ENCODE results near the gene PLAAT5.
A peak's percentile ranks its signal among the peaks of the same experiment; 100 is the strongest.
"Not testable (repeated sequence)": the region's sequence is repeated elsewhere in the genome, so short reads cannot be mapped to it uniquely, and the experiment has no call there.

Gene PLAAT5

DNA sequence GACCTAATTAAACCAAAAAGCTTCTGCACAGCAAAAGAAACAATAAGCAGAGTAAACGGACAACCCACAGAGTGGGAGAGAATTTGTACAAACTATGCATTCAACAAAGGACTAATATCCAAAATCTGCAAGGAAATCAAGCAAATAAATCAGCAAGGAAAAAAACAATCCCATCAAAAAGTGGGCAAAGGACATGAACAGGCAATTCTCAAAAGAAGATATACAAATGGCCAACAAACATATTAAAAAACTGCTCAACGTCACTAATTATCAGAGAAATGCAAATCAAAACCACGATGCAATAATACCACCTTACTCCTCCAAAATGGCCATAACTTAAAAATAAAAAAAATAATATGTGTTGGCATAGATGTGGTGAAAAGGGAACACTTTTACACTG, 5.2 kb downstream of the PLAAT5 start:
- FAIRE-seq (no peak), DNase-seq (ENCODE audit: low spot score) (no peak)

GRCh38 chr11:63480039-63480438, 10.9 kb downstream of the PLAAT5 start:
- FAIRE-seq (no peak), DNase-seq (ENCODE audit: low spot score) (no peak)

- FAIRE-seq = peak; percentile 26
- peak; percentile 56 for DNase-seq (ENCODE audit: low spot score)
These were observed 12.1 kb downstream of the PLAAT5 start for GRCh38 chr11:63478896-63479295.

DNA sequence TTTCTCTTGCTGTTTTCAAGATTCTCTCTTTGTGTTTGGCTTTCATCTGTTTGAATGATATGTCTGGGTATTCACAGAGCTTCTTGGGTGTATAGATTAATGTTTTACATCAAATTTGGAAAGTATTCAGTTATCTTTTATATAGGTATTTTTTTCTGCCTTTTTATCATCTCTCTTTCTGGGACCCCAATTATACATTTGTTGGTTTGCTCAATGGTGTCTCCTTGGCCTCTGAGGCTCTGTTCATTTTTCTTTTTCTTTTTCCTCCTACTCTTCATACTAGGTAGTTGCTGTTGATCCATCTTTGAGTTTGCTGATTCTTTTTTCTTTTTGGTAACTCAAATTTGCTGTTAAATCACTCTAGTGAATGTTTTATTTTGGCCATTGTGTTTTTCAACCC, 14.3 kb downstream of the PLAAT5 start:
- DNase-seq (ENCODE audit: low spot score) (no peak), FAIRE-seq (no peak)

DNA sequence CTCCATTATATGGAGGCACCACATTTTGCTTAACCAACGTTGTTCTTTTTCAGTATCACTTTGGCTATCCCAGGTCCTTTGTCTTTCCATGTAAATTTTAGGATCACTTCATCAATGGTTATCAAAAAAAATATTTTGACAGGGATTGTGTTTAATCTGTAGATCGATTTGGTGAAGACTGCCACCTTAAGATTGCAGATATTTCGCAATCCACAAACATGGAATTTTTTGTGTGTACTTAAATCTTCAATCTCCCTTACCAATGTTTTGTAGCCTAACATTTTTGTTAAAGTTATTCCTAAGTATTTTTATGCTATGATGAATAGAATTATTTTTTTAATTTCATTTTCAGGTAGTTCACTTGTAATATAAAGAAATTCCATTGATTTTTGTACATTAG, 18.6 kb downstream of the PLAAT5 start:
- DNase-seq (ENCODE audit: low spot score) (no peak), FAIRE-seq (no peak)

DNA sequence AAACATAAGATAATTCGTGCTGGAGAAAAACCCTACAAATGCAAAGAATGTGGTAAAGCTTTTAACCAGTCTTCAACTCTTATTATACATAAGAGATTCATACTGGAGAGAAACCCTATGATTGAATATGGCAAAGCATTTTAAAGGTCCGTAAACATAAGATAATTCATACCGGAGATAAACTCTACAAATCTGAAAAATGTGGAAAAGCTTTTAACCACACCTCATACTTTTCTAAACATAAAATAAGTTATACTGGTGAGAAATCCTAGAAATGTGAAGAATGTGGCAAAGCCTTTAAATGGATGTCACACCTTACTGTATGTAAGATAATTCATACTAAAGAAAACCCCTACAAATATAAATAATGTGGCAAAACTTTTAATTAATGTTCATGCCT, 20.7 kb downstream of the PLAAT5 start:
- no peak for FAIRE-seq
- no peak for DNase-seq (ENCODE audit: low spot score)

DNA sequence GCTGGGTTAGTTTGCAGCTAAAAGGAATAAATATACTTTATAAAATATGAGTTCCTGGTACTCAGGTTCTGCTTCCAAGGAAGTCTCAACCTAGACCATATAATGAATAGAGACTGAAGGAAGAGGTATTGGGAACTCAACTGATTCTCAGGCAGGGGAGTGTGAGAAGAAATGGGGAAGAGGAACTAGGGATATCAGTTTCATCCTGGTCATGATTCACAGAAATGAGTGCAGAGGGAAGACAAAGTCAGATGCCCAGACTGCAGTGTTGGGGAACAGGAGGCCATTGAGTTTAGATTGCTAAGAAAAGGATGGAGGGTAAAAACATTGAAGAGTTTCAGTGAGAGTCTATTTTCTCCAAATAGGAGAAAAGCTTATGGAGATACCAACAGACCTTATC, 28.8 kb downstream of the PLAAT5 start:
- FAIRE-seq = no peak
- DNase-seq (ENCODE audit: low spot score) = no peak

DNA sequence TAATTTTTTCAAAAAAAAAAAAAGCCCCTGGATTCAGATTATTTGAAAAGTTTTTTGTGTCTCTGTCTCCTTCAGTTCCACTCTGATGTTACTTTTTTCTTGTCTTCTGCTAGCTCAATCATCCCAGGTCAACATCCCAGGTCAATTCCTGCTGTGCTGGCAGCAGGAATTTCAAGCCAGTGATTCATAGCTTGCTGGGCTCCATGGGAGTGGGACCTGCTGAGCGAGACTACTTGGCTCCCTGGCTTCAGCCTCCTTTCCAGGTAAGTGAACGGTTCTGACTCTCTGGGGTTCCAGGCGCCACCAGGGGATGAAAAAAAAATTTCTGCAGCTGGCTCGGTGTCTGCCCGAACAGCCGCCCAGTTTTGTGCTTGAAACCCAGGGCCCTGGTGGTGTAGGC, 31.4 kb downstream of the PLAAT5 start:
- FAIRE-seq (no peak), DNase-seq (ENCODE audit: low spot score) (no peak)

- no peak for DNase-seq (ENCODE audit: low spot score)
- no peak for FAIRE-seq
These were observed 42.3 kb downstream of the PLAAT5 start for GRCh38 chr11:63448646-63449045.

DNA sequence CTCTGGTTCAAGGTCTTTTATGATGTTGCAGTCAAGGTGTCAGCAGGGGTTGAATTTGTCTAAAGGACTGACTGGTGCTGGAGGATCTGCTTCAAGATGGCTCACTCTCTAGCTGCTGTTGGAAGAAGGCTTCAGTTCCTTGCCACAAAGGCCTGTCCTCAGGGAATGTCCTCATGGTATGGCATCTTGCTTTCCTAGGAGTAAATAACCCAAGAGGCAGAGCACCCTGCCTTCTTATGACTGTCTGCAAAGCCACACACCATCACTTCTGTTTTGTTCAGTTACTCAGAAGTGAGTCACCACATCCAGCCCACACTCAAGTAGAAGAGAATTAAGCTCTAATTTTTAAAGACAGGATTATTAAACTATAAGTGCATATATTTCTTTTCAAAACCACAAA, 45.2 kb downstream of the PLAAT5 start:
- FAIRE-seq = no peak
- DNase-seq (ENCODE audit: low spot score) = no peak

DNA sequence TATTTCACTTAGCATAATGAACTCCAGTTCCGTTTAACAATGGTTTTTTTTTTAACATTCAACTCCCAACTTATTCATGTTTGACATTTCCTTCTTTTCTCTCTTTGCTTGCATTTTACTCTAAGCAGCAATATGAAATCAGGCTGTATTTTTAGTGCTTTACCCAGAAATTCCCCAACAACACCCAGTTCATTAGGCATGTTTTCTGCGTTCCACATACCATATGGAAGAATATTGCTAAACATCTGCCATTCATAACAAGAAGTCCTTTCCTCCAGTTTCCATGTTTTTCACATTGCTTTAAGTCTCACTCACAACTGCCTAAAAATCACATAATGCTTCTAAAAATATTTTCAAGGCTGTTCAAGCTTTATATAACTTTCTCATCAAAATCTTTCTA, 45.8 kb downstream of the PLAAT5 start:
- no peak for DNase-seq (ENCODE audit: low spot score)
- FAIRE-seq = no peak

GRCh38 chr11:63444160-63444559, 46.8 kb downstream of the PLAAT5 start:
- FAIRE-seq (no peak), DNase-seq (ENCODE audit: low spot score) (no peak)

- no peak for DNase-seq (ENCODE audit: low spot score)
- FAIRE-seq = no peak
These were observed 47.3 kb downstream of the PLAAT5 start for GRCh38 chr11:63443714-63444113.

DNA sequence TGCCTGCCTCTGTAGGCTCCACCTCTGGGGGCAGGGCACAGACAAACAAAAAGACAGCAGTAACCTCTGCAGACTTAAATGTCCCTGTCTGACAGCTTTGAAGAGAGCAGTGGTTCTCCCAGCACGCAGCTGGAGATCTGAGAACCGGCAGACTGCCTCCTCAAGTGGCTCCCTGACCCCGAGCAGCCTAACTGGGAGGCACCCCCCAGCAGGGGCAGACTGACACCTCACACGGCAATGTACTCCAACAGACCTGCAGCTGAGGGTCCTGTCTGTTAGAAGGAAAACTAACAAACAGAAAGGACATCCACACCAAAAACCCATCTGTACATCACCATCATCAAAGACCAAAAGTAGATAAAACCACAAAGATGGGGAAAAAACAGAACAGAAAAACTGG, 55.1 kb downstream of the PLAAT5 start:
- not testable (repeated sequence) for DNase-seq (ENCODE audit: low spot score); FAIRE-seq

- FAIRE-seq = not testable (repeated sequence)
These were observed 55.6 kb downstream of the PLAAT5 start for GRCh38 chr11:63435351-63435750.

DNA sequence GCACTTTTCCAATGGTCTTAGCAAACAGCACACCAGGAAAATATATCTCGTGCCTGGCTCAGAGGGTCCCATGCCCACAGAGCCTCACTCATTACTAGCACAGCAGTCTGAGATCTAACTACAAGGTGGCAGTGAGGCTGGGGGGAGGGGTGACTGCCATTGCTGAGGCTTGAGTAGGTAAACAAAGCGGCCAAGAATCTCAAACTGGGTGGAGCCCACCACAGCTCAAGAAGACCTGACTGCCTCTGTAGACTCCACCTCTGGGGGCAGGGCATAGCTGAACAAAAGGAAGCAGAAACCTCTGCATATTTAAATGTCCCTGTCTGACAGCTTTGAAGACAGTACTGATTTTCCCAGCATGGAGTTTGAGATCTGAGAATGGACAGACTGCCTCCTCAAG, 60.2 kb downstream of the PLAAT5 start:
- FAIRE-seq; DNase-seq (ENCODE audit: low spot score): not testable (repeated sequence)

More at GRCh38 chr11:63435351-63435750, 55.6 kb downstream of the PLAAT5 start:
- not testable (repeated sequence) for DNase-seq (ENCODE audit: low spot score)

DNA sequence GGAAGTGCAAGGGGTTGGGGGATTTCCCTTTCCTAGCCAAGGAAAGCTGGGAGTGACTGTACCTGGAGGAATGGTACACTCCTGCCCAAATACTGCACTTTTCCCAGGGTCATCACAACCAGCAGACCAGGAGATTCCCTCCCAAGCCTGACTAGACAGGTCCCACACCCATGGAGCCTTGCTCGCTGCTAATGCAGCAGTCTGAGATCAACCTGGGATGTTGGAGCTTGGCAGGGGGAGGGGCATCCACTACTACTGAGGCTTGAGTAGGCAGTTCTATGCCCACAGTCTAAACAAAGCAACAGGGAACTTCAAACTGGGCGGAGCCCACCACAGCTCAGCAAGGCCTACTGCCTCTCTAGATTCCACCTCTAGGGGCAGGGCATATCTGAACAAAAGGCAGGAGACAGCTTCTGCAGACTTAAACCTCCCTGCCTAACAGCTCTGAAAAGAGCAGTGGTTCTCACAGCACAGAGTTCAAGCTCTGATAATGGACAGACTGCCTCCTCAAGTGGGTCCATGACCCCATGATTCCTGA, 62.9 kb downstream of the PLAAT5 start:
- DNase-seq (ENCODE audit: low spot score) = no peak
- FAIRE-seq = no peak

DNA sequence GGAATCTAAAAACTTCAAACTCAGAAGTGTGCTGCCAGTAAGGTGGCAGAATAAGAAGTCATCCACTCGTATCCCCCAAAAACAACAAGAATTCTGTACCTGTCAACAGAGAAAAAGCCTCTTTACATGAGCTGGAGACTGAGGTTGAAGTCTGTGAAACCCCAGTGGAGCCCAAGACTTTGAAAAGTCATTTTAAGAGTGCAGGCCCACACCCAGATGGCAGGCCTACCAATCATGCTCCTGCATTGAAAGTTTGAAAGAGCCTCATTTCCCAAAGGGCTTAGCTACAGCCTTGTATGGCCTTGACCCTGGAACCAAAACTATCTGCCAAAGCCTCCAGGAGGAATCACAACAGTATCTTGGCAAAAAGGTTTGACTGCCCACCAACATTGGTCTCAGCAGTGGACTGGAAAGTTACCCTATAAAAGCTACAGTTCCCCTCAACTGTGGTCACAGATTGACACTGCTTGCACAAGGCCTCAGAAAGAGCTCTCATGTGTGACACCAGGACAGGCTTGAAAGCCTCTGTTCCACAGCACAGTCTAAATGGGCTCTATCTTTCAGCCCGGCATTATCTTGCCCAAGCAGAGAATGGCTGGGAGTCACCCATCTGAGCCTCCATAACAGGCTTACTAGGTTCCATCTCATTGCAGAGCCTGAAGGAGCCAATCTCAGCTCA, 73.7 kb downstream of the PLAAT5 start:
- FAIRE-seq (no peak), DNase-seq (ENCODE audit: low spot score) (no peak)
